Lower leg skin (tissue), 3 donors: ENCODE results near the gene SCNN1B.
"Not testable (repeated sequence)": the region's sequence is repeated elsewhere in the genome, so short reads cannot be mapped to it uniquely, and the experiment has no call there.

Experiments
- POLR2A ChIP-seq, 2 donors: fragments of 450-650 bp; IDR thresholded peaks; one replicate each; pipeline ENCODE4 v1.6.1; 2016 to 2017; ENCODE audit warnings: antibody characterized with exemption in 2 of 2, mild to moderate bottlenecking in 1 of 2, moderate library complexity in 1 of 2
- TF ChIP-seq, protein P1 (sequence below), 3 donors: fragments of 450-650 bp; IDR thresholded peaks; one replicate each; pipeline ENCODE4 v1.5.1; 2016; ENCODE audit warnings: antibody characterized with exemption in 3 of 3, mild to moderate bottlenecking in 3 of 3, moderate library complexity in 2 of 3

DNA sequence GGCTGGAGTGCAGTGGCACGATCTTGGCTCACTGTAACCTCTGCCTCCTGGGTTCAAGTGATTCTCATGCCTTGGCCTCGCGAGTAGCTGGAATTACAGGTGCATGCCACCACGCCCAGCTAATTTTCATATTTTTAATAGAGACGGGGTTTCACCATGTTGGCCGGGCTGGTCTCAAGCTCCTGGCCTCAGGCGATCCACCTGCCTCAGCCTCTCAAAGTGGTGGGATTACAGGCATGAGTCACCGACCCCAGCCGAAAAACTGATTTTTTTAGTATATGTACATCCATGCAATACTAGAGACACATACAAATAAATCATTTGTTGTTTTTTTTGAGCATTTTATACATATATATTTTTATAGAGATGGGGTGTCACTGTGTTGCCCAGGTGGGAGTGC lies 79.6 kb downstream of the SCNN1B start:
- TF ChIP-seq, protein P1, sequence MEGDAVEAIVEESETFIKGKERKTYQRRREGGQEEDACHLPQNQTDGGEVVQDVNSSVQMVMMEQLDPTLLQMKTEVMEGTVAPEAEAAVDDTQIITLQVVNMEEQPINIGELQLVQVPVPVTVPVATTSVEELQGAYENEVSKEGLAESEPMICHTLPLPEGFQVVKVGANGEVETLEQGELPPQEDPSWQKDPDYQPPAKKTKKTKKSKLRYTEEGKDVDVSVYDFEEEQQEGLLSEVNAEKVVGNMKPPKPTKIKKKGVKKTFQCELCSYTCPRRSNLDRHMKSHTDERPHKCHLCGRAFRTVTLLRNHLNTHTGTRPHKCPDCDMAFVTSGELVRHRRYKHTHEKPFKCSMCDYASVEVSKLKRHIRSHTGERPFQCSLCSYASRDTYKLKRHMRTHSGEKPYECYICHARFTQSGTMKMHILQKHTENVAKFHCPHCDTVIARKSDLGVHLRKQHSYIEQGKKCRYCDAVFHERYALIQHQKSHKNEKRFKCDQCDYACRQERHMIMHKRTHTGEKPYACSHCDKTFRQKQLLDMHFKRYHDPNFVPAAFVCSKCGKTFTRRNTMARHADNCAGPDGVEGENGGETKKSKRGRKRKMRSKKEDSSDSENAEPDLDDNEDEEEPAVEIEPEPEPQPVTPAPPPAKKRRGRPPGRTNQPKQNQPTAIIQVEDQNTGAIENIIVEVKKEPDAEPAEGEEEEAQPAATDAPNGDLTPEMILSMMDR (IDR thresholded peaks at IDR 0.05) = not testable (repeated sequence)
- not testable (repeated sequence) for TF ChIP-seq POLR2A (IDR thresholded peaks at IDR 0.05)
